ENCODE data around the gene STXBP6.

DNA sequence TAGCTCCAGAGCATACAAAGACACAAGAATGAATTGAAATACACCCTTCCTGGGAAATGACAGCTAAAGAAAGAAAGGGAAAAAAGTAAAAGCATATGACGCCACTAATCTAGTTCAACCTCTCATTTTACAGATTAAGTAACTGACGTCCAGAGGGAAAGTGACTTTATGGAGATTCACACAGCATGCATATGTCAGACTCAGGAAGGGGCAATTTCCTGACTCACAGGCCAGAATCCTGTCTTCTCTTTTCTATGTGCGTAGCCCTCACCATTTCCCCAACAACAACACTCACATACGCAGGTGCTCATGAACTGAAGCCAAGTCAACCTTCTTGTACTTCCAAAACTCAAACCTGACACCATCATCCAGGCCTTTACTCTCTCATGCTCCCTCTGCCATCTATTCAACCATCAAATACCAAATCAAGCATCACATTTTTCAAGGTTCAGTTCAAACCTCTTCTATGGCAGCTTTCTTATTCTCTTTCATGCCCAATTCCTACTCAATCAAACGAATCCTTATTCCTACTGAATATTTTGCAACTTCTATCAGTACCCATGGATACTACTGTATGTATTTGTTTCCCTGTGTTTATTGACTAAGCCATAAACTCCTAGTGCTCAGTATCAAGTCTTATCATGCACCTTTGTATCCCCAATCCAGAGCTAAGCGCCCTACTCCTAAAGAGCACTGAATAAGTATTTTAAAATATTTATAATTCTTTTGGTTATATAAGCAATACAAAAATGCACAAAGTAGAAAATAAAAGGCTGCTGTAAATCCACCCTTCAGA is 52.8 kb downstream of the STXBP6 start:
- TF ChIP-seq, protein P1, sequence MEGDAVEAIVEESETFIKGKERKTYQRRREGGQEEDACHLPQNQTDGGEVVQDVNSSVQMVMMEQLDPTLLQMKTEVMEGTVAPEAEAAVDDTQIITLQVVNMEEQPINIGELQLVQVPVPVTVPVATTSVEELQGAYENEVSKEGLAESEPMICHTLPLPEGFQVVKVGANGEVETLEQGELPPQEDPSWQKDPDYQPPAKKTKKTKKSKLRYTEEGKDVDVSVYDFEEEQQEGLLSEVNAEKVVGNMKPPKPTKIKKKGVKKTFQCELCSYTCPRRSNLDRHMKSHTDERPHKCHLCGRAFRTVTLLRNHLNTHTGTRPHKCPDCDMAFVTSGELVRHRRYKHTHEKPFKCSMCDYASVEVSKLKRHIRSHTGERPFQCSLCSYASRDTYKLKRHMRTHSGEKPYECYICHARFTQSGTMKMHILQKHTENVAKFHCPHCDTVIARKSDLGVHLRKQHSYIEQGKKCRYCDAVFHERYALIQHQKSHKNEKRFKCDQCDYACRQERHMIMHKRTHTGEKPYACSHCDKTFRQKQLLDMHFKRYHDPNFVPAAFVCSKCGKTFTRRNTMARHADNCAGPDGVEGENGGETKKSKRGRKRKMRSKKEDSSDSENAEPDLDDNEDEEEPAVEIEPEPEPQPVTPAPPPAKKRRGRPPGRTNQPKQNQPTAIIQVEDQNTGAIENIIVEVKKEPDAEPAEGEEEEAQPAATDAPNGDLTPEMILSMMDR (IDR thresholded peaks at IDR 0.05; ENCODE audit: low read depth, low read length, poor library complexity, severe bottlenecking), result no peak
- no peak for TF ChIP-seq EZH2phosphoT487 (IDR thresholded peaks at IDR 0.05; ENCODE audit: borderline replicate concordance, low read length)
